ENCODE results near the gene EPHA1. TPM values are rescaled to one million over a fixed set of nuclear protein-coding genes. Genes with fewer than 3 reads are reported as not detected.

Gene EPHA1
- polyA plus RNA-seq, 1 of the 3 experiments (the other 2 are of a cell fraction), result 0.49 TPM

- Histone ChIP-seq H3K9me3 (no peaks in the 10 kb centered on the region), H3K9ac (no peak overlapping the region), H2AFZ (ENCODE audit: low read depth) (no peak overlapping the region), H3F3A (replicated peaks; ENCODE audit: insufficient read depth) (peaks cover 38% of the 10 kb centered on the region), H3K4me1 (ENCODE audit: control insufficient read depth in 1 of 2, insufficient read depth in 2 of 2, low read depth in 1 of 2, low read length in 1 of 2) (peaks cover 0 to 25% of the 10 kb centered on the region in 2 experiments; a peak in 2 of 4 replicates), H3K27me3 (ENCODE audit: insufficient read depth) (no peaks in the 10 kb centered on the region), H3K9me2 (no peaks in the 10 kb centered on the region), H3K4me3 (ENCODE audit: low read depth in 2 of 2, low read length in 1 of 2) (no peak overlapping the region), H3K27ac (ENCODE audit: low read depth in 2 of 2, low read length in 1 of 2) (no peak overlapping the region), H3K36me3 (replicated peaks in 1 of 2; ENCODE audit: control insufficient read depth in 1 of 2, insufficient read depth in 2 of 2, low read length in 1 of 2) (peaks cover 0 to 4% of the 10 kb centered on the region in 2 experiments), H3K79me2 (ENCODE audit: insufficient read depth) (no peaks in the 10 kb centered on the region), H4K20me1 (ENCODE audit: insufficient read depth) (no peaks in the 10 kb centered on the region), H3K4me2 (no peak overlapping the region)
- ChIA-PET CTCF (no interaction called here), POLR2A (no interaction called here)
- TF ChIP-seq RXRA (IDR thresholded peaks at IDR 0.05; ENCODE audit: borderline replicate concordance, low read depth) (no peak), GATA2 (CRISPR knock-in tag; IDR thresholded peaks at IDR 0.05) (no peak), EP300 (IDR thresholded peaks at IDR 0.05; ENCODE audit: borderline replicate concordance in 1 of 2, low read depth in 1 of 2, low read length in 1 of 2) (no peak), PBX3 (IDR thresholded peaks at IDR 0.05) (no peak), RCOR1 (IDR thresholded peaks at IDR 0.05; ENCODE audit: low read length) (no peak), TCF12 (IDR thresholded peaks at IDR 0.05) (no peak), USF2 (IDR thresholded peaks at IDR 0.05; ENCODE audit: borderline replicate concordance, low read depth, low read length) (no peak), FOSL2 (IDR thresholded peaks at IDR 0.05; ENCODE audit: borderline replicate concordance, low read depth) (no peak), SIN3A (IDR thresholded peaks at IDR 0.05; ENCODE audit: borderline replicate concordance, low read depth, low read length) (no peak), MAX (IDR thresholded peaks at IDR 0.05; ENCODE audit: low read depth) (no peak), USF1 (IDR thresholded peaks at IDR 0.05; ENCODE audit: borderline replicate concordance, low read depth) (no peak), YY1 (IDR thresholded peaks at IDR 0.05; ENCODE audit: low read depth) (no peak)
- DNase-seq, result no peak
These were observed 42.5 kb upstream of the EPHA1 start for GRCh38 chr7:143451122-143451521.

DNA sequence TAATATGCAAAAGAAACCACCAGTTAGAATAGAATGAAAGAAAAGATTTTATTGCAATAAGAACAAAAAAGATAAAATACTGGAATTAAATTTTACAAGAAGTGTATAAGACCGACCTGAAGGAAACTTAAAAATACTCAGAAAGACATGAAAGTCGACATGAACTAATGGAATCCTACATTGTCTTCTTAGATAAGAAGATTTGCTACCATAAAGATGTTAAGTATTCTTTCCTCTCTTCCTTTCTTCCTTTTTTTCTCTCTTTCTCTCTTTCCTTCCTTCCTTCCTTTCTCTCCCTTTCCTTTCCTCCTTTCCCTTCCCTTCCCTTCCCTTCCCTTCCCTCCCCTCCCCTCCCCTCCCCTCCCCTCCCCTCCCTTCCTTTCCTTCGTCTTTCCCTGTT lies 41.1 kb upstream of the EPHA1 start:
- DNase-seq, result no peak
- peaks cover 28% of the 10 kb centered on the region for H3F3A ChIP-seq (replicated peaks; ENCODE audit: insufficient read depth)
- ChIA-PET CTCF (interaction anchor here (1.6 kb wide), 1 partner anchor 234 kb away, joined by 4 read pairs; no protein-coding TSS in a partner anchor), POLR2A (no interaction called here)
- H3K27ac ChIP-seq (ENCODE audit: low read depth in 2 of 2, low read length in 1 of 2), result no peak overlapping the region
- no peaks in the 10 kb centered on the region for H3K9me3 ChIP-seq
- H3K4me2 ChIP-seq, result no peak overlapping the region
- no peak overlapping the region for H2AFZ ChIP-seq (ENCODE audit: low read depth)
- no peaks in the 10 kb centered on the region for H4K20me1 ChIP-seq (ENCODE audit: insufficient read depth)
- H3K79me2 ChIP-seq (ENCODE audit: insufficient read depth), result no peaks in the 10 kb centered on the region
- TF ChIP-seq SMC3 (IDR thresholded peaks at IDR 0.05; ENCODE audit: low read depth, low read length) (no peak), SIN3A (IDR thresholded peaks at IDR 0.05; ENCODE audit: borderline replicate concordance, low read depth, low read length) (no peak), MXI1 (IDR thresholded peaks at IDR 0.05; ENCODE audit: low read depth, low read length) (no peak), CTCF (IDR thresholded peaks at IDR 0.05) (no peak), FOSL2 (IDR thresholded peaks at IDR 0.05; ENCODE audit: borderline replicate concordance, low read depth) (no peak), MEF2A (IDR thresholded peaks at IDR 0.05; ENCODE audit: borderline replicate concordance, low read depth) (no peak), RAD21 (IDR thresholded peaks at IDR 0.05; ENCODE audit: low read length) (no peak), RCOR1 (IDR thresholded peaks at IDR 0.05; ENCODE audit: low read length) (no peak), POLR2AphosphoS5 (IDR thresholded peaks at IDR 0.05; ENCODE audit: low read depth, low read length) (no peak), EP300 (IDR thresholded peaks at IDR 0.05; ENCODE audit: borderline replicate concordance in 1 of 2, low read depth in 1 of 2, low read length in 1 of 2) (no peak), TAF1 (IDR thresholded peaks at IDR 0.05; ENCODE audit: borderline replicate concordance, low read depth, low read length) (no peak), YY1 (IDR thresholded peaks at IDR 0.05; ENCODE audit: low read depth) (no peak)
- no peaks in the 10 kb centered on the region for H3K27me3 ChIP-seq (ENCODE audit: insufficient read depth)
- peaks cover 0 to 18% of the 10 kb centered on the region in 2 experiments; a peak in 1 of 4 replicates for H3K4me1 ChIP-seq (ENCODE audit: control insufficient read depth in 1 of 2, insufficient read depth in 2 of 2, low read depth in 1 of 2, low read length in 1 of 2)
- no peak overlapping the region for H3K4me3 ChIP-seq (ENCODE audit: low read depth in 2 of 2, low read length in 1 of 2)
- peaks cover 0 to 4% of the 10 kb centered on the region in 2 experiments for H3K36me3 ChIP-seq (replicated peaks in 1 of 2; ENCODE audit: control insufficient read depth in 1 of 2, insufficient read depth in 2 of 2, low read length in 1 of 2)
- no peak overlapping the region for H3K9ac ChIP-seq
- WGBS (ENCODE audit: low lambda C conversion rate), result 35% methylated on average over 3 of the region's 3 CpGs
- H3K9me2 ChIP-seq, result no peaks in the 10 kb centered on the region
